Measurements from ENCODE around the gene ZNF511.

ZNF511 gene

DNA sequence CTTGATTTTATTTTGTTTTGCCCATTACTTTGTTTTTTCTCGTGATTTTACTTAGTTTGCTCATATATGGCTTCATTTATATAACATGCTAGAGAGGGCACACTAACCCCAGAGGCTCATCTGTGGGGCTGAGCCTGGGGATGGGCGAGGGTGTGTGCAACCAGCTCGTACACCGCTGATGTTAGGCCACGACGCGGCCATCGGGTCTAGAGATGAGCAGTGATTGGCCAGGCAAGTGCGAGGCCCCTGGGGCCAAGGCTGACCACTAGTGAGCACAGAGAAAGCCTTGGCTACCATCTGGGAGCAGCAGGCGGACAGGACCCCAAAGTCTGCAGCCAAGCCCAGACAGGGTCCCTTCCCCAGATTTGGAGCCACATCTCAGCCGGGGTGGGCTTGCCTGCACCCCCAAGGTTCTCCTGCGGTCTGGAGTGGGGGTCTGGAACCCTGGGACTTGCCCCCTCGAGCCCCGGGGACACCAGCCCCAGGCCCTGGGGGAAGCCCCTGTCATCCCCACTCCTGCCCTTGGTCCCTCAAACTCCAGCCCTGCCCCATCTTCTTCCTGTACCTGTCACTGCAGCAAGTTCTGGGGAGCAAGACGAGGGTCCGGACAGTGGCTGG is 45.4 kb downstream of the ZNF511 start:
- no peak for DNase-seq (ENCODE audit: low spot score)

DNA sequence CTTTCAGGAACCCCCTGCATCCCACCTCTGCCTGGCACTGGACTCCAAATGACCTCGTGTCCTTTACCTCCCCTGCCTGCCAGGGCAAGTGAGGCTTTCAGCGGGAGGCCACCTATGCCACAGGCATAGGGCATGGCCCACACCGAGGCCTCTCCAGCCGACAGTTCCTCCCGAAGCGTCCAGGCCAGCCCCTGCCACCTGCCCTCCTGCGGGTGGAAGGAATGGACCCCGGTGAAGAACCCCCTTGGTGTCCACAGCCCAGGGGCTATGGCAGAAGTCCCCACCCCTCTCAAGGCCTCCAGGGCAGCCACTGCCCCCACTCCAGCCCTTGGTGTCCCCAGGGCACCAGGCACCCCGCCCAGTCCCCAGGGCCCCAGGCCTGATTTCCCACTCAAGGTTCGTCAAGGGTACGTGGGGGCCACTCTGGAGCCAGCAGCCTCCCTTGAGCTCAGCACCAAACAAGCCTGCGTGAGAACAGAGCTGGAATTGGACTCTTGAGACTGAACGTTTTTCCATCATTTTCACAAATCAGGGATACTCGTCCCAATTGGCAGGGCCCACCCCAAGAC is 46.0 kb downstream of the ZNF511 start:
- DNase-seq (ENCODE audit: low spot score), result no peak

- DNase-seq (ENCODE audit: low spot score), result no peak
Observed at GRCh38 chr10:133355266-133355665, 46.6 kb downstream of the ZNF511 start.

- DNase-seq (ENCODE audit: low spot score), result no peak
Observed at GRCh38 chr10:133355991-133356390, 47.3 kb downstream of the ZNF511 start.

- DNase-seq (ENCODE audit: low spot score), result no peak
Observed at GRCh38 chr10:133356549-133357284, 48.0 kb downstream of the ZNF511 start.

GRCh38 chr10:133357285-133358161 is 48.8 kb downstream of the ZNF511 start, which contains the start of gene FUOM:
Gene FUOM, minus strand, starts transcription at chr10:133358019. Its CDS starts 12 bp downstream, at chr10:133358007.
- DNase-seq (ENCODE audit: low spot score), result peak; percentile 59

DNA sequence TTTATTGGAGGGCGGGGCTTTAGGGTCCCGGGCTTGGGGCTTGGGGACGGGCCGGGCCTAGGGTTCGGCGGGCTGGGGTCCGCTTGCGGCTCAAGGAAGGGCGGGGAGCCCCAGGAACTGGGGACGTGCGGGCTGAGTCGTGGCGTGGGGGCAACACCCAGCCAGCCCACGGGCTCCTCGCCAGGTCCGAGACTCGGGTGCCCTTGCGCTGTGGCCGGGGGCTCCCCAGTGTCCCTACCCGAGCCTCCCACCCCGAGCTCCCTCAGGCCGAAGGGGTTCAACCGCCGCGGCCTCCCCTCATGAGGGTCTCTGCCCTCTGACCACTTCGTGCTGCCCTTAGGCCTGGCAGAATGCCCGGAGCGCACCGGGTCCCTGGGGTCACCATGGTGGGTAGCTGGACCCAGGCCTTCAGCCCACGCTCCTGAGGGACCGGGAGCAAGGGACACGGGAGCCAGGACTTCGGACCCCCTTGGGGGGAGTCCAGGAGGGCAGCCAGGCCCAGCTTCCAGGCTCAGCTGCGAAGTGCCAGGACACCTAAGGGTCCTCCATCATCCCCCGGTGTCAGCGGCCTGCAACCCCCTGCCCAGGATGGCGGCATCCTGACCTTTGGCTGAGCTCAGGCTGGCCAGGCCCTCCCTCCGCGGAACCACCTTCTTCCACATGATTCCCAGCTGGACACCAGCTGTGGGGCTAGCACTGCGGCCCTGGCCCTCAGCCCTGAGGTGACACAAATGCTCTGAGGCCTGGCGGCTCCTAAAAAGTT is 49.6 kb downstream of the ZNF511 start:
- DNase-seq (ENCODE audit: low spot score), result no peak

GRCh38 chr10:133358925-133359310 is 50.2 kb downstream of the ZNF511 start:
- no peak for DNase-seq (ENCODE audit: low spot score)

- DNase-seq (ENCODE audit: low spot score), result peak; percentile 70
Observed at GRCh38 chr10:133359554-133359971, 50.8 kb downstream of the ZNF511 start.

GRCh38 chr10:133359972-133360610 is 51.4 kb downstream of the ZNF511 start:
- no peak for DNase-seq (ENCODE audit: low spot score)

GRCh38 chr10:133361227-133361626 is 52.5 kb downstream of the ZNF511 start:
- no peak for DNase-seq (ENCODE audit: low spot score)

- no peak for DNase-seq (ENCODE audit: low spot score)
Observed at GRCh38 chr10:133361773-133362441, 53.2 kb downstream of the ZNF511 start.
